Fibroblast of peridontal ligament (primary cell): ENCODE data around the gene RBFOX2.
"Not testable (repeated sequence)": the region's sequence is repeated elsewhere in the genome, so short reads cannot be mapped to it uniquely, and the experiment has no call there.

Source experiments
- DNase-seq: peaks from one replicate; pipeline ENCODE4 v3.0.0-alpha.2; 2010; ENCODE audit errors: extremely low read depth

Gene RBFOX2, protein sequence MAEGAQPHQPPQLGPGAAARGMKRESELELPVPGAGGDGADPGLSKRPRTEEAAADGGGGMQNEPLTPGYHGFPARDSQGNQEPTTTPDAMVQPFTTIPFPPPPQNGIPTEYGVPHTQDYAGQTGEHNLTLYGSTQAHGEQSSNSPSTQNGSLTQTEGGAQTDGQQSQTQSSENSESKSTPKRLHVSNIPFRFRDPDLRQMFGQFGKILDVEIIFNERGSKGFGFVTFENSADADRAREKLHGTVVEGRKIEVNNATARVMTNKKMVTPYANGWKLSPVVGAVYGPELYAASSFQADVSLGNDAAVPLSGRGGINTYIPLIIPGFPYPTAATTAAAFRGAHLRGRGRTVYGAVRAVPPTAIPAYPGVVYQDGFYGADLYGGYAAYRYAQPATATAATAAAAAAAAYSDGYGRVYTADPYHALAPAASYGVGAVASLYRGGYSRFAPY

GRCh38 chr22:36028646-36029405 is at the start of gene RBFOX2:
Gene RBFOX2 (minus strand): TSS chr22:36028824. CDS start chr22:36028425, 399 bp downstream.
- peak; percentile 92 for DNase-seq

- peak; percentile 86 for DNase-seq
Measured at GRCh38 chr22:36077271-36077670, 48.6 kb upstream of the RBFOX2 start.

DNA sequence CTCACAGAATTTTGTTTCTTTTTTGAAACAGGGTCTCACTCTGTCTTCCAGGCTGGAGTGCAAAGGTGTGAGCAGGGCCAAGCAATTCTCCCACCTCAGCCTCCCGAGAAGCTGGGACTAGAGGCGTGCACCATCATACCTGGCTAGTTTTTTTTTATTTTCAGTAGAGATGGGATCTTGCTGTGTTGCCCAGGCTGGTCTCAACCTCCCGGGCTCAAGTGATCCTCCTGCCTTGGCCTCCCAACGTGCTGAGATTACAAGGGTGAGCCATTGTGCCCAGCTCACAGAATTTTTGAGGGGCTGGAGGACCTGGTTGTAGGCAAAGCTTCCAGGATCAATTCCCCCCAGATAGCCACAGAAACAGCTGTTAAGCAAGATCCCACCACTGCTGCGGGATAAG is 47.1 kb upstream of the RBFOX2 start:
- no peak for DNase-seq

DNA sequence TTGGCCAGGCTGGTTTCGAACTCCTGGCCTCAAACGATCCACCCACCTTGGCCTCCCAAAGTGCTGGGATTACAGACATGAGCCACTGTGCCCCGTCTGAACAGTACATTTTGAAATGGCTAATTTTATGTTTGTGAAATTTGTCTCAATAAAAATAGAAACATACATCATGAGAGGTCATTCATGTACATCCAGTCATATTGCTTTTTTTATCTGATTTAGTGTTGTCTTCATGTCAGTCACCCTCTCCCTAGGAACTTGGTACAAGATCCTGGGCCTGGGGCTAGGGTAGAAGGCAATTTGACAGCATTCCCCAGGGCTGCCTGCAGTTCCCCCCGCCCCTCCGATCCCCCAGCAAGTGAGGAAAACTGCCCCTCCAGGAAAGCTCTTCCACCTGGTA is 46.6 kb upstream of the RBFOX2 start:
- no peak for DNase-seq

DNA sequence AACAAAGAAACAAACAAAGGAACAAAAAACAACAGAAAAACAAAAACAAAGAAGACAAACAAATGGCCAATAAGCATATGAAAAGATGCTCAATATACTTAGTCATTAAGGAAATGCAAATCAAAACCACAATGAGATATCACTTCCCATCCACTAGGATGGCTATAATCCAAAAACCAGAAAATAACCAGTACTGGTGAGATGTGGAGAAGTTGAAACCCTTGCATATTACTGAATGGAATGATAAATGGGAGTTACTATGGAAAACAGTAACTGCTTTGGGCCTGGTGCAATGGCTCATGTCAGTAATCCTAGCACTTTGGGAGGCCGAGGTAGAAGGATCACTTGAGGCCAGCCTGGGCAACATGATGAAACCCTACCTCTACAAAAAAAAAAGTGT is 44.9 kb upstream of the RBFOX2 start:
- DNase-seq, result peak; percentile 73

GRCh38 chr22:36070645-36071044 is 42.0 kb upstream of the RBFOX2 start:
- DNase-seq, result not testable (repeated sequence)

- no peak for DNase-seq
Measured at GRCh38 chr22:36069368-36069767, 40.7 kb upstream of the RBFOX2 start.

DNA sequence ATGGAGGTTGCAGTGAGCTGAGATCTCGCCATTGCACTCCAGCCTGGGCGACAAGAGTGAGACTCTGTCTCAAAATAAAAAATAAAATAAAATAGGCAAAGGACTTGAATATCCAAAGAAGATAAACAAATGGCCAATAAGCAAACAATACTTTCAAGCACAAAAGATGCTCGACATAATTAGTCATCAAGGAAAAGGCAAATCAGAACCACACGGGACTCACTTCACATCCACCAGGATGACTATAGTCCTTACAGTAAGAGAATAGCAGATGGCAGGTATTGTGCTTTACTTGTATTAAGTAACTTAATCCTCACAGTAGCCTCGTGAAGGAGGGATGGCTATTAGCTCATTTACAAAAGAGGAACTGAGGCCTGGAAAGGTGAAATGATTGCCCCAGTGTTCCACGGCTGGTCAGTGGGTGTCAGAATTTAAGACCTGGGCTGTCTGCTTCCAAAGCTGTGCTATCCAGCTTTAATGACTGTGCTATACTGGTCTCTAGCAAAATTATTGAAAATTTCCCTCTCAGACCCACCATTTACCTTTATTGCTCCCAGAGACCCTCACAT is 40.2 kb upstream of the RBFOX2 start:
- DNase-seq, result peak; percentile 17

- no peak for DNase-seq
Measured at GRCh38 chr22:36067235-36067558, 38.6 kb upstream of the RBFOX2 start.

- peak; percentile 98 for DNase-seq
Measured at GRCh38 chr22:36065775-36066544, 37.3 kb upstream of the RBFOX2 start.

DNA sequence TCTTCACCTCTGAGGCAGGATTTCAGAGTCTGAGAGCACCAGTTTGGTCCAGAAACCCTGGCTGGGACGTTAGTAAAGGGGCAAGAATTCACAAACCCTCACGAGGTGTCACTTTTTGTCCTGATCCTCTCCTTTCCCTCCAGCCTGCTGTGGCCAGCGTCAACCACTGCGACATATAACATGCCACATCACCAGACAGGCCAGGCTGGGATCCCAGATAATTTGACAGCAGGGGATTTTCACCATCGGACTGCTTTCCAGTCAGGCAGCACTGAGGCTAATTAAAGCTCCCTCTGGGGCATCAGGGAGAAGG is 36.8 kb upstream of the RBFOX2 start:
- DNase-seq, result no peak

GRCh38 chr22:36064358-36064757 is 35.7 kb upstream of the RBFOX2 start:
- no peak for DNase-seq

GRCh38 chr22:36056980-36057379 is 28.4 kb upstream of the RBFOX2 start:
- DNase-seq, result no peak

GRCh38 chr22:36055376-36056295 is 27.0 kb upstream of the RBFOX2 start:
- peak; percentile 88 for DNase-seq

- not testable (repeated sequence) for DNase-seq
Measured at GRCh38 chr22:36054446-36054845, 25.8 kb upstream of the RBFOX2 start.

GRCh38 chr22:36053242-36054147 is 24.9 kb upstream of the RBFOX2 start:
- no peak for DNase-seq

DNA sequence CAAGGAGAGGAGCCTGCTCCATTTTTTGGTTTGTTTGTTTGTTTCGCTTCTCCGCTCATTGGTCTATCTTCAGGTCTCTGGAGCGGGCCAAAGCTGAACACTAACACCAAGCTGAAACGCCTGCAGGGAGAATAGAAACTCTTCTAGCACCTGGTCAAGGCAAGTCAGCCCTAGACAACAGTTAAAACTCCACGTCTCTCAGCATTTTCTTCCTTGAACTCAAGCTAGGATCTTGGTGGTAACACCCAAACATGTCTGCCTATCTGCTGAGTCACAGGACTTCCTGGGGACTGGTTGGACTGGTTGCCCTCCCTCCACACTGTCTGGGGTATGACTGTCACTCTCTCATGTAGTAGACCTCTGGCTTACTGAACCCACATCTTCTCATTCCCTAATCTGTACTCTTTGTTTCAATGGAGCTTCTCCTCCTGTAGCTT is 23.9 kb upstream of the RBFOX2 start:
- peak; percentile 32 for DNase-seq

GRCh38 chr22:36049678-36049997 is 21.0 kb upstream of the RBFOX2 start:
- DNase-seq, result no peak

DNA sequence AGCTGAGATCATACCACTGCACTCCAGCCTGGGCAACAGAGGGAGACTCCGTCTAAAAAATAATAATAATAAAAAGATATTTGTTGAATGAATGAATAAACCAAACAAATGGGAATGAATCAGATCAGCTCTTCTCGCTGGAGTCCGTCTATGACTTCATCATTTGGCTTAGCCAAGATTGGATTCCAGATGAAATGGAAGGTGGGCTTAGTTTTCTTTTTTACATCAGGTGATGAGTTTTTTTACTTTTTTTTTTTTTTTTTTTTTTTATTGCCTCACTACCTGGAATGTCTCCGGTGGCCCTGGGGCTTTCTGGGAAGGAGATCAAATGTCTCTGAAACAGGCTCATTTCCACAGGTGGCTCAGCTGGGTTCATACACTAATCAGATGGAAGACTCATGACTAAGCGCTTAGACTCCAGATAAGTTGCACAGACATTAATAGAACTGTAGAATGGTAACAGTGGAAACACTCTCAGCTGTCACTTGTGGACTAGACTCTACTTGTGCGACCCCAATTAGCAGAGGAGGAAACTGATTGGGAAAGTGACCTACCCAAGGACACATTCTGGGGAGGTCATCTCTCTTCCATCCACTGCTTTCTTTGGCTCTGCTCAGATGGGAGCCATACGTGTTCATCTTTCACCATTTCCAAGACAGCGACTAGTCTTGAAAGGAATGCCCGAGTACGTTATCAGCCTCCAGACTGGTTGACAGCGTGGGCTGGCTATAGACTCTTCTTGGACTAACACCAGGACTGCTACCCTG is 20.5 kb upstream of the RBFOX2 start:
- DNase-seq, result no peak
